Panc1 (cell line): ENCODE data around the gene CEP170B.

ENCODE experiments used
- POLR2AphosphoS5 ChIP-seq: IDR thresholded peaks from 2 replicates; pipeline ENCODE4 v1.6.1; 2012; ENCODE audit warnings: mild to moderate bottlenecking, low read depth, low read length, moderate library complexity
- SIN3A ChIP-seq: IDR thresholded peaks from 2 replicates; pipeline ENCODE4 v1.6.1; 2012; ENCODE audit warnings: low read depth, mild to moderate bottlenecking, low read length, moderate library complexity, borderline replicate concordance; ENCODE audit not compliant: insufficient read depth
- TF ChIP-seq, protein P1 (sequence below): fragments of 450-650 bp; IDR thresholded peaks from 2 replicates; pipeline ENCODE4 v1.5.1; 2017; ENCODE audit warnings: mild to moderate bottlenecking

DNA sequence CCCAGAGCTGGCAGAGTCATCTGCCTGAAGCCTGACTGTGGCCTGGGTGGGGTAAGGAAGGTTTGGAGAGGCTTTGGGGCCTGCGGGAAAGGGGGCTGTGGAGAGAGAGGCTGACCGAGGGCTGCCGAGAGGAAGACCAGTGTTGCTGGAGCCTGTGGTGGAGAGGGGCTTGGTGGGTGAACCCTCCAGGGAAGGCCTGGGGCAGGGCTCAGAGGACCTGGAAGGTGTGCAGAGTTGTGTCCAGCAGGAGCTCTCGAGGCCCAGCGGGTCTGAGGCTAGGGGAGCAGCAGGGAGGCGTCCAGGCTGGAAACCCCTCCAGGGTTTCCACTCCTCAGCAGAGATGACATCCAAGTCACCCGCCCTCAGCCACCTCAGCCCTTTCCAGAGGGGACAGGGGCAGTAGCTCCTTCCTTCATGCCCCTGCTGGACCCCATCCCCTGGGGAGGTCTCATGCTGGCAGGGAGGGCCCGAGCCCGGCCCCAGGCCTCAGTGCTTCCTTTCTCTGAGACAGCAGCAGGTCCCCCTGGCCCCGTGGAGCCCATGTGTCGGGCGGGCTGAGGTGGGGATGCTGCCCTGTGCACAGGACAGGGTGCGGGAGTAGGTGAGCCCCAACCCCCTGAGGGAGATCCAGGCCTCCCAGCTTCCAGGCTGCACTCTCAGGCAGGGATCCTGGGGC is 8.4 kb downstream of the CEP170B start:
- TF ChIP-seq, protein P1, sequence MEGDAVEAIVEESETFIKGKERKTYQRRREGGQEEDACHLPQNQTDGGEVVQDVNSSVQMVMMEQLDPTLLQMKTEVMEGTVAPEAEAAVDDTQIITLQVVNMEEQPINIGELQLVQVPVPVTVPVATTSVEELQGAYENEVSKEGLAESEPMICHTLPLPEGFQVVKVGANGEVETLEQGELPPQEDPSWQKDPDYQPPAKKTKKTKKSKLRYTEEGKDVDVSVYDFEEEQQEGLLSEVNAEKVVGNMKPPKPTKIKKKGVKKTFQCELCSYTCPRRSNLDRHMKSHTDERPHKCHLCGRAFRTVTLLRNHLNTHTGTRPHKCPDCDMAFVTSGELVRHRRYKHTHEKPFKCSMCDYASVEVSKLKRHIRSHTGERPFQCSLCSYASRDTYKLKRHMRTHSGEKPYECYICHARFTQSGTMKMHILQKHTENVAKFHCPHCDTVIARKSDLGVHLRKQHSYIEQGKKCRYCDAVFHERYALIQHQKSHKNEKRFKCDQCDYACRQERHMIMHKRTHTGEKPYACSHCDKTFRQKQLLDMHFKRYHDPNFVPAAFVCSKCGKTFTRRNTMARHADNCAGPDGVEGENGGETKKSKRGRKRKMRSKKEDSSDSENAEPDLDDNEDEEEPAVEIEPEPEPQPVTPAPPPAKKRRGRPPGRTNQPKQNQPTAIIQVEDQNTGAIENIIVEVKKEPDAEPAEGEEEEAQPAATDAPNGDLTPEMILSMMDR, result no peak
- no peak for TF ChIP-seq SIN3A
- TF ChIP-seq POLR2AphosphoS5, result no peak
